B cell (primary cell): ENCODE results near the gene ACAP2. TPM values are rescaled to one million over a fixed set of nuclear protein-coding genes. Genes with fewer than 3 reads are reported as not detected.

ENCODE experiments used
- ATAC-seq: fragments of 200-7000 bp; cut with Tn5 transposase; one replicate; pipeline ENCODE4 v1.10.0; 2021; ENCODE audit warnings: low read depth, mild to moderate bottlenecking, moderate number of reproducible peaks, moderate library complexity
- CTCF ChIA-PET: fragments of 350-600 bp; sonication (Branson Sonifier 250); formaldehyde crosslinking; loops from one replicate; lab custom pipeline; 2021; ENCODE audit warnings: antibody characterized with exemption, inconsistent platforms; lab: Charles Lee
- POLR2A ChIA-PET: fragments of 350-600 bp; sonication (Branson Sonifier 250); formaldehyde crosslinking; loops from one replicate; lab custom pipeline; 2021; ENCODE audit warnings: antibody characterized with exemption; lab: Charles Lee
- DNase-seq: peaks from one replicate; pipeline ENCODE4 v3.0.0; 2013
- H2AFZ ChIP-seq: 2 replicates; pipeline ENCODE4 v1.6.1; 2012; ENCODE audit warnings: mild to moderate bottlenecking, low read depth, low read length; ENCODE audit not compliant: insufficient read depth, poor library complexity, severe bottlenecking
- H3K27ac ChIP-seq, 2 donors: 1 replicate in 1 of 2; 2 replicates in 1 of 2; pipeline ENCODE4 v1.5.1; 2012 to 2013; ENCODE audit warnings: low read length in 2 of 2, mild to moderate bottlenecking in 2 of 2, moderate library complexity in 1 of 2
- H3K27me3 ChIP-seq, 4 experiments: fragments of 200-600 bp in 1 of 4; sonication (generic) in 1 of 4; replicated peaks in 1 of 4; 1 replicate in 2 of 4; 2 replicates in 2 of 4; pipeline versions ENCODE4 v1.6.1 to v1.7.0; 2013 to 2016; ENCODE audit warnings: low read length in 3 of 4, mild to moderate bottlenecking in 2 of 4, mixed read lengths in 1 of 4, moderate library complexity in 1 of 4; ENCODE audit not compliant: insufficient read depth in 4 of 4, control insufficient read depth in 3 of 4; ENCODE audit errors: control extremely low read depth in 1 of 4
- H3K36me3 ChIP-seq, 2 experiments: replicated peaks in 1 of 2; 1 replicate in 1 of 2; 2 replicates in 1 of 2; pipeline versions ENCODE4 v1.6.1 to v1.7.1; 2013; ENCODE audit warnings: low read length in 1 of 2; ENCODE audit not compliant: insufficient read depth in 2 of 2, control insufficient read depth in 1 of 2; ENCODE audit errors: control extremely low read depth in 1 of 2, extremely low read depth in 1 of 2
- H3K4me1 ChIP-seq, 2 donors: fragments of 200-600 bp in 1 of 2; sonication (generic) in 1 of 2; 1 replicate in 1 of 2; 2 replicates in 1 of 2; pipeline versions ENCODE4 v1.5.1 to v1.6.1; 2013 to 2017; ENCODE audit warnings: low read length in 2 of 2; ENCODE audit not compliant: control insufficient read depth in 2 of 2, insufficient read depth in 2 of 2
- H3K4me2 ChIP-seq: replicated peaks from 2 replicates; pipeline ENCODE3; 2012; ENCODE audit warnings: mild to moderate bottlenecking, low read depth, low read length; ENCODE audit not compliant: poor library complexity, severe bottlenecking
- H3K4me3 ChIP-seq, 5 experiments: fragments of 200-600 bp in 1 of 5; sonication (generic) in 1 of 5; 1 replicate in 3 of 5; 2 replicates in 2 of 5; pipeline versions ENCODE4 v1.5.1 to v1.7.0; 2011 to 2016; ENCODE audit warnings: low read length in 4 of 5, mild to moderate bottlenecking in 4 of 5, low read depth in 2 of 5, control low read depth in 1 of 5, moderate library complexity in 1 of 5; ENCODE audit not compliant: insufficient read depth in 1 of 5; ENCODE audit errors: control extremely low read depth in 1 of 5, extremely low read depth in 1 of 5
- H3K79me2 ChIP-seq: fragments of 200-600 bp; sonication (generic); one replicate; pipeline ENCODE4 v1.6.0; 2016; ENCODE audit warnings: low read length; ENCODE audit not compliant: control insufficient read depth, insufficient read depth
- H3K9ac ChIP-seq: fragments of 200-600 bp; sonication (generic); 2 replicates; pipeline ENCODE4 v1.6.1; 2017; ENCODE audit warnings: mild to moderate bottlenecking, low read length, moderate library complexity
- H3K9me3 ChIP-seq, 3 donors: one replicate each; pipeline versions ENCODE4 v1.6.1 to v1.7.1; 2013; ENCODE audit warnings: low read length in 2 of 3; ENCODE audit not compliant: control insufficient read depth in 2 of 3, insufficient read depth in 1 of 3; ENCODE audit errors: control extremely low read depth in 1 of 3
- H4K20me1 ChIP-seq: 2 replicates; pipeline ENCODE4 v1.6.0; 2012; ENCODE audit warnings: mild to moderate bottlenecking, low read length; ENCODE audit not compliant: insufficient read depth, control insufficient read depth, poor library complexity, severe bottlenecking
- H3K27ac Mint-ChIP-seq: one replicate; pipeline ENCODE4 v1.8.0; 2021; ENCODE audit warnings: mixed read lengths
- H3K27me3 Mint-ChIP-seq: one replicate; pipeline ENCODE4 v1.8.0; 2021; ENCODE audit warnings: mixed read lengths
- H3K4me1 Mint-ChIP-seq: one replicate; pipeline ENCODE4 v1.8.0; 2021; ENCODE audit warnings: mixed read lengths
- H3K4me3 Mint-ChIP-seq: one replicate; pipeline ENCODE4 v1.8.0; 2021; ENCODE audit warnings: mixed read lengths
- H3K9me3 Mint-ChIP-seq: one replicate; pipeline ENCODE4 v1.8.0; 2022; ENCODE audit warnings: mixed read lengths; ENCODE audit not compliant: insufficient read depth
- CTCF ChIP-seq: fragments of 200-600 bp; IDR thresholded peaks from one replicate; pipeline ENCODE4 v1.8.0; 2022; ENCODE audit warnings: antibody characterized with exemption, mild to moderate bottlenecking
- EZH2 ChIP-seq: IDR thresholded peaks from 2 replicates; pipeline ENCODE4 v1.6.1; 2012; ENCODE audit warnings: borderline replicate concordance, low read depth, mild to moderate bottlenecking, moderate library complexity, low read length; ENCODE audit not compliant: insufficient read depth, poor library complexity, severe bottlenecking
- WGBS: methylation state at CpG from one replicate; pipeline ENCODE4 v1.1.5; 2013; ENCODE audit warnings: missing lambda C conversion rate; ENCODE audit not compliant: insufficient coverage; 5-methylcytosine and 5-hydroxymethylcytosine counted together
- intact Hi-C: fragments of 100-400 bp; cut with micrococcal nuclease; formaldehyde crosslinking; loops from one replicate; pipeline ENCODE4 v1.10.0; 2022
- polyA plus RNA-seq: library from polyadenylated mRNA; depleted of rRNA; stranded (reverse); fragments of >200 nt; gene quantifications from 2 replicates; pipeline ENCODE4 v1.2.3, GENCODE V29; 2012
- total RNA-seq, 2 donors: library from RNA; stranded (reverse); fragments of 120-200 nt in 1 of 2; gene quantifications; 1 replicate in 1 of 2; 2 replicates in 1 of 2; pipeline versions ENCODE4 v1.2.3 to v1.2.4, GENCODE V29; 2013 to 2022

ACAP2 gene
- total and polyA plus RNA-seq, 2 donors (not counting 1 experiment from before 2014, with no cell fraction given): 18.6 to 113 TPM

- H3K27me3 Mint-ChIP-seq: no peaks in the 10 kb centered on the region
- no peak for TF ChIP-seq EZH2
- TF ChIP-seq CTCF: no peak
- Histone ChIP-seq H3K9me3 (no peaks in the 10 kb centered on the region), H3K4me2 (no peak overlapping the region), H3K79me2 (no peaks in the 10 kb centered on the region), H3K36me3 (no peaks in the 10 kb centered on the region), H4K20me1 (no peaks in the 10 kb centered on the region), H3K27me3 (no peaks in the 10 kb centered on the region), H3K4me3 (no peak overlapping the region), H3K4me1 (peaks cover 16 to 23% of the 10 kb centered on the region in 2 donors), H3K27ac (no peak overlapping the region), H3K9ac (no peak overlapping the region), H2AFZ (no peak overlapping the region)
- ATAC-seq: no peak
- WGBS: 96% methylated on average over 14 of the region's 16 CpGs
- intact Hi-C loops: loop anchor here (5.0 kb wide), 1 partner anchor 110 kb away; no protein-coding TSS in a partner anchor
- H3K4me1 Mint-ChIP-seq: peaks cover 21% of the 10 kb centered on the region
- DNase-seq: peak; percentile 27
- H3K4me3 Mint-ChIP-seq: peak overlapping the region; percentile 74
- ChIA-PET CTCF (interaction anchor here (0.8 to 3.8 kb wide), 11 partner anchors 103 to 586 kb away, joined by 3 to 39 read pairs (median 3); partner anchors contain the start of gene LSG1), POLR2A (interaction anchor here (0.9 to 1.0 kb wide), 2 partner anchors 572 to 586 kb away, joined by 3 read pairs; partner anchors contain the start of gene FAM43A)
- H3K27ac Mint-ChIP-seq: peak overlapping the region; percentile 85
- no peaks in the 10 kb centered on the region for H3K9me3 Mint-ChIP-seq
Observed at GRCh38 chr3:195257454-195258448, 185.1 kb downstream of the ACAP2 start.
